AG09319 (cell line): ENCODE results near the gene RBMX.
"Not testable (repeated sequence)": the region's sequence is repeated elsewhere in the genome, so short reads cannot be mapped to it uniquely, and the experiment has no call there.

Experiments used
- DNase-seq: peaks from one replicate; pipeline ENCODE4 v3.0.0-alpha.2; 2010; ENCODE audit warnings: low read depth; ENCODE audit errors: extremely low read depth
- CTCF ChIP-seq: IDR thresholded peaks from 2 replicates; pipeline ENCODE4 v1.5.1; 2011; ENCODE audit warnings: low read depth, mild to moderate bottlenecking, inconsistent platforms, low read length, moderate library complexity

RBMX gene

GRCh38 chrX:136889269-136889668 is 8.7 kb upstream of the RBMX start:
- TF ChIP-seq CTCF: no peak

GRCh38 chrX:136880003-136880451 is 498 bp downstream of the RBMX start:
- no peak for DNase-seq
- TF ChIP-seq CTCF: no peak

More at GRCh38 chrX:136889269-136889668, 8.7 kb upstream of the RBMX start:
- DNase-seq: no peak

- no peak for TF ChIP-seq CTCF
- DNase-seq: no peak
These were observed 1.4 kb downstream of the RBMX start for GRCh38 chrX:136879001-136879687.

- DNase-seq: no peak
- TF ChIP-seq CTCF: no peak
These were observed 2.1 kb downstream of the RBMX start for GRCh38 chrX:136878423-136878822.

- not testable (repeated sequence) for DNase-seq
These were observed 6.4 kb downstream of the RBMX start for GRCh38 chrX:136874114-136874513.

GRCh38 chrX:136873210-136873609 is 7.3 kb downstream of the RBMX start:
- DNase-seq: not testable (repeated sequence)

- no peak for TF ChIP-seq CTCF
- no peak for DNase-seq
These were observed 8.3 kb downstream of the RBMX start for GRCh38 chrX:136872091-136872700.

- no peak for TF ChIP-seq CTCF
- DNase-seq: no peak
These were observed 10.5 kb downstream of the RBMX start for GRCh38 chrX:136870064-136870463.
